ENCODE data around the gene NCAM1. TPM values are rescaled to one million over a fixed set of nuclear protein-coding genes. Genes with fewer than 3 reads are reported as not detected.

Gene NCAM1
- total RNA-seq, 4 donors from 2014 or later = 7.2 to 18.6 (median 14.4) TPM

DNA sequence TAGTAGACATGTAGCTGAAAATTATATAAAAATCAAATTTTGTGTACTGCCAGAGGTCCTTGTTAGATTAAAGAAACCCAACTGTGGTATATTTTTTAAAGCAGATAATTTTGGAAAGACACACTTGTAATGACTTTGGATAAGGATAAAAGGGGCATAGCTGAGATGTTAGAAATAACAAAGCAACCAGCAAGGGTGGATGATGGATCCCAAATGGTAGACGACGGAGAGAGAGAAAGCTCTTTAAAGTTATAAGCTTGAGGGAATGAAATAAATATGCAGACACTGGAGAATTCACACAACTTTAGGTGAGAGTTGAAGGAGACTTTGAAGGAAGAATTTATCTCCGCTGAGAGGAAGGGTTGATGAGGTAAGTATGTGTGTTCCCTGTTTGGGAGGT is 10.6 kb downstream of the NCAM1 start:
- WGBS, 2 donors (ENCODE audit: low coverage in 1 of 2) = 88 to 89% methylated on average over 3 of the region's 3 CpGs
- Histone ChIP-seq H3K27me3 (no peaks in the 10 kb centered on the region), H3K27ac (no peak overlapping the region), H3K36me3 (no peaks in the 10 kb centered on the region), H3K9me3 (no peaks in the 10 kb centered on the region), H3K4me1 (peaks cover 0 to 3% (median 0%) of the 10 kb centered on the region in 4 donors), H3K4me3 (no peak overlapping the region)
- in situ Hi-C loops (cut with MboI; ENCODE audit: low pct_ligation_motif_present in 1 of 4, low pct_unique_long_range_greater_than_20kb in 1 of 4, low sequenced_read_pairs in 3 of 4) (no loop called here), intact Hi-C loops (cut with DNase I; ENCODE audit: low total_unique reads) (no loop called here)
- DNase-seq = no peak
- TF ChIP-seq, protein P1, sequence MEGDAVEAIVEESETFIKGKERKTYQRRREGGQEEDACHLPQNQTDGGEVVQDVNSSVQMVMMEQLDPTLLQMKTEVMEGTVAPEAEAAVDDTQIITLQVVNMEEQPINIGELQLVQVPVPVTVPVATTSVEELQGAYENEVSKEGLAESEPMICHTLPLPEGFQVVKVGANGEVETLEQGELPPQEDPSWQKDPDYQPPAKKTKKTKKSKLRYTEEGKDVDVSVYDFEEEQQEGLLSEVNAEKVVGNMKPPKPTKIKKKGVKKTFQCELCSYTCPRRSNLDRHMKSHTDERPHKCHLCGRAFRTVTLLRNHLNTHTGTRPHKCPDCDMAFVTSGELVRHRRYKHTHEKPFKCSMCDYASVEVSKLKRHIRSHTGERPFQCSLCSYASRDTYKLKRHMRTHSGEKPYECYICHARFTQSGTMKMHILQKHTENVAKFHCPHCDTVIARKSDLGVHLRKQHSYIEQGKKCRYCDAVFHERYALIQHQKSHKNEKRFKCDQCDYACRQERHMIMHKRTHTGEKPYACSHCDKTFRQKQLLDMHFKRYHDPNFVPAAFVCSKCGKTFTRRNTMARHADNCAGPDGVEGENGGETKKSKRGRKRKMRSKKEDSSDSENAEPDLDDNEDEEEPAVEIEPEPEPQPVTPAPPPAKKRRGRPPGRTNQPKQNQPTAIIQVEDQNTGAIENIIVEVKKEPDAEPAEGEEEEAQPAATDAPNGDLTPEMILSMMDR (IDR thresholded peaks at IDR 0.05) = no peak
- TF ChIP-seq POLR2A (IDR thresholded peaks at IDR 0.05) (no peak), POLR2AphosphoS5 (IDR thresholded peaks at IDR 0.05) (no peak), EP300 (IDR thresholded peaks at IDR 0.05; ENCODE audit: low read depth) (no peak)

DNA sequence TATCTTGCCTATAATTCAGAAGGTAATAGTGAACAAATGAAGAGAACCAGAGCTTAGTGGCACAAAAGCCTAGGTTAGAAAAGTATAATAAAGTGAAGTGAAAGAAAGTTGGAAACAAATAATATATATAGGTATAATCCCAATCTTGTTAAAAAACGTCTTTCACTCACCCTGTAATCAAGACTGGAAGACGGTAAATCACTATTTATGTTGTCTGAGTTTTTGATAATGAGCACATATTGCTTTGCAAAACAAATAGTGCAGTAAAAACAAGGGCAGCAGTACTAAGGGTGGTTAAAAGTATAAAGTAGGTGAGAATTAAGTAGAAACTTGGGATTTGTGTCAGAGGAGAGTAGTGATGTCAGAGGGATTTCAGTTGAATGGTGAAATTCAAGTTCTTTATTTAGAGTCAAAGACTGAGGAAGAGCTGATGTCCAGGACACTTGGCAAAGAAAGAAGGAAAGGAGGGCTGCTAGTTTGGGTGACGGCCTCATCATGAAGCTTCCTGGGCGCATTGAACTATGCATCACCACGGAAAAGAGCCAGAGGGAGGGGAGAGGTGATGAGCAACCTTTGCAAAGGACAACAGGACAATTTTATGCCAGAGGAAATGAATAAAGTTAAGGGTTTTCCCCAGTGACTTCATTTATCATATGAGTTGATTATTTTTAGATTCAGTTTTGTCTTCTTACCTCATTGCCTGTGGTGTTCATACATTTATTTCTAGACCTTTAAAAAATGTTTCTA is 11.4 kb downstream of the NCAM1 start:
- no peak overlapping the region for H3K4me3 ChIP-seq
- no peaks in the 10 kb centered on the region for H3K9me3 ChIP-seq
- no peak overlapping the region for H3K27ac ChIP-seq
- in situ Hi-C loops (cut with MboI; ENCODE audit: low pct_ligation_motif_present in 1 of 4, low pct_unique_long_range_greater_than_20kb in 1 of 4, low sequenced_read_pairs in 3 of 4) = no loop called here
- 63 to 74% methylated on average over 4 to 5 of the region's 5 CpGs for WGBS, 2 donors (ENCODE audit: low coverage in 1 of 2)
- no peak for TF ChIP-seq EP300 (IDR thresholded peaks at IDR 0.05; ENCODE audit: low read depth)
- TF ChIP-seq POLR2AphosphoS5 (IDR thresholded peaks at IDR 0.05) = no peak
- TF ChIP-seq POLR2A (IDR thresholded peaks at IDR 0.05) = no peak
- TF ChIP-seq, protein P1 (IDR thresholded peaks at IDR 0.05) = no peak
- H3K27me3 ChIP-seq = no peaks in the 10 kb centered on the region
- no peaks in the 10 kb centered on the region for H3K36me3 ChIP-seq
- no peak for DNase-seq
- H3K4me1 ChIP-seq = peaks cover 0 to 3% (median 0%) of the 10 kb centered on the region in 4 donors
- intact Hi-C loops (cut with DNase I; ENCODE audit: low total_unique reads) = no loop called here

DNA sequence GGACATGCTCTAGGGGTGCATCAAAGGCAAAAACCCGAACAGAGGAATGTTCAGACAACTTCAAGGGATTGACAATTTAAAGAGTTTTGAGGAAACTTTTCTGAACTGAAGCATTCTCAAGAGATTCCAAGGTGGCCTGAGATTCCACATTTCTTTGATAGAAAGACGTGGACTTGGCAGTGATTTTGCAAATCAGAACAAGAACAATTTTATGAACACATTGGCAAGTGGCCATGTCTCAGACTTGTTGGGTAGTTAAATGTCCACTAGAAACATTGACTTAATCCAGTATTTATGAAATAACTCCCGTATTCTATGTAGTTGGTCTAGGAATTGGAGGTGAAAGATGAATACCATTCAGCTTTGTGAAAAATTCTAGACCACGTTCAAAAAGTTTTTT is 13.8 kb downstream of the NCAM1 start:
- in situ Hi-C loops (cut with MboI; ENCODE audit: low pct_ligation_motif_present in 1 of 4, low pct_unique_long_range_greater_than_20kb in 1 of 4, low sequenced_read_pairs in 3 of 4) = no loop called here

DNA sequence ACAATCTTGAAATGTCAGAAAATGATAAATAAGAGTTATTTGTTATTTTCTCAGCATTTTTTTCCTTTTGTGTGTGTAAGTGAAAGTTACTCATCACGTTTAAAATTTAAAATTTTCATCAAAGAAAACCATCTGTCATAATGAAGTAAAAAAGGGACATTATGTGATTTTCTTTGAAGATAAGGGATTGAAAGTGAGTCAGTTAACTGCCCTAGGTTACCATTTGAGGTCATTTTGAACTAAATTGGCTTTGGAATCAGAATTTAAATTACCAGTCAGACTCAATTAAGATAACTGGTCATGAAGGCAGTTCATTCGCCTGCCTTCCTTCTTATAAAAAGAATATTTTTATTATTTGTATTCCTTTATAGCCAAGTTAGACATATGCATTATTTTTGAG is 14.3 kb downstream of the NCAM1 start:
- in situ Hi-C loops (cut with MboI; ENCODE audit: low pct_ligation_motif_present in 1 of 4, low pct_unique_long_range_greater_than_20kb in 1 of 4, low sequenced_read_pairs in 3 of 4) = no loop called here
- H3K36me3 ChIP-seq = no peaks in the 10 kb centered on the region
- no peak overlapping the region for H3K4me3 ChIP-seq
- H3K9me3 ChIP-seq = no peaks in the 10 kb centered on the region
- no peaks in the 10 kb centered on the region for H3K27me3 ChIP-seq
- no peak for TF ChIP-seq POLR2A (IDR thresholded peaks at IDR 0.05)
- TF ChIP-seq, protein P1 (IDR thresholded peaks at IDR 0.05) = no peak
- TF ChIP-seq POLR2AphosphoS5 (IDR thresholded peaks at IDR 0.05) = no peak
- no peak for TF ChIP-seq EP300 (IDR thresholded peaks at IDR 0.05; ENCODE audit: low read depth)
- intact Hi-C loops (cut with DNase I; ENCODE audit: low total_unique reads) = no loop called here
- no peak overlapping the region for H3K27ac ChIP-seq
- DNase-seq = no peak
- 71 to 73% methylated on average over 2 of the region's 2 CpGs for WGBS, 2 donors (ENCODE audit: low coverage in 1 of 2)
- H3K4me1 ChIP-seq = no peaks in the 10 kb centered on the region

More for the DNA sequence above, 13.8 kb downstream of the NCAM1 start:
- DNase-seq = no peak
- no peaks in the 10 kb centered on the region for H3K4me1 ChIP-seq
- no peaks in the 10 kb centered on the region for H3K27me3 ChIP-seq
- H3K27ac ChIP-seq = no peak overlapping the region
- 49 to 65% methylated on average over 4 of the region's 4 CpGs for WGBS, 2 donors (ENCODE audit: low coverage in 1 of 2)
- H3K9me3 ChIP-seq = no peaks in the 10 kb centered on the region
- H3K4me3 ChIP-seq = no peak overlapping the region
- TF ChIP-seq, protein P1 (IDR thresholded peaks at IDR 0.05) = no peak
- no peak for TF ChIP-seq POLR2AphosphoS5 (IDR thresholded peaks at IDR 0.05)
- no peak for TF ChIP-seq POLR2A (IDR thresholded peaks at IDR 0.05)
- TF ChIP-seq EP300 (IDR thresholded peaks at IDR 0.05; ENCODE audit: low read depth) = no peak
- intact Hi-C loops (cut with DNase I; ENCODE audit: low total_unique reads) = no loop called here
- no peaks in the 10 kb centered on the region for H3K36me3 ChIP-seq

All from transverse colon (tissue), 4 donors.